Brain microvascular endothelial cell (primary cell): ENCODE results near the gene KLHL29.

Experiments
- DNase-seq: peaks from one replicate; pipeline ENCODE4 v3.0.0-alpha.2; 2020
- H3K27ac ChIP-seq: fragments of 250-450 bp; sonication (Bioruptor Pico); 2 replicates; pipeline ENCODE4 v1.5.1; 2020; ENCODE audit warnings: mild to moderate bottlenecking, moderate library complexity
- H3K27me3 ChIP-seq: fragments of 250-450 bp; sonication (Bioruptor Pico); replicated peaks from 2 replicates; pipeline ENCODE4 v1.5.1; 2020; ENCODE audit warnings: mild to moderate bottlenecking
- H3K36me3 ChIP-seq: fragments of 250-450 bp; sonication (Bioruptor Pico); replicated peaks from 2 replicates; pipeline ENCODE4 v1.5.1; 2020; ENCODE audit warnings: mild to moderate bottlenecking
- H3K4me3 ChIP-seq: 2 replicates; pipeline ENCODE4 v1.5.1; 2011; ENCODE audit warnings: low read depth, mild to moderate bottlenecking, control low read depth, low read length, moderate library complexity
- CTCF ChIP-seq: IDR thresholded peaks from 2 replicates; pipeline ENCODE4 v1.5.1; 2011; ENCODE audit warnings: low read depth, mild to moderate bottlenecking, moderate library complexity, low read length, control low read depth, inconsistent platforms; ENCODE audit errors: missing control alignments
- in situ Hi-C: cut with HindIII; loops from 2 replicates; pipeline ENCODE4 v1.10.0; 2017; ENCODE audit warnings: low sequenced_read_pairs, low pct_ligation_motif_present

Gene KLHL29

GRCh38 chr2:23697256-23698075 is 312.5 kb downstream of the KLHL29 start:
- no peaks in the 10 kb centered on the region for H3K36me3 ChIP-seq
- no peak overlapping the region for H3K27ac ChIP-seq
- in situ Hi-C loops = no loop called here
- DNase-seq = peak; percentile 33
- H3K4me3 ChIP-seq = no peak overlapping the region
- H3K27me3 ChIP-seq = no peaks in the 10 kb centered on the region
- no peak for TF ChIP-seq CTCF

DNA sequence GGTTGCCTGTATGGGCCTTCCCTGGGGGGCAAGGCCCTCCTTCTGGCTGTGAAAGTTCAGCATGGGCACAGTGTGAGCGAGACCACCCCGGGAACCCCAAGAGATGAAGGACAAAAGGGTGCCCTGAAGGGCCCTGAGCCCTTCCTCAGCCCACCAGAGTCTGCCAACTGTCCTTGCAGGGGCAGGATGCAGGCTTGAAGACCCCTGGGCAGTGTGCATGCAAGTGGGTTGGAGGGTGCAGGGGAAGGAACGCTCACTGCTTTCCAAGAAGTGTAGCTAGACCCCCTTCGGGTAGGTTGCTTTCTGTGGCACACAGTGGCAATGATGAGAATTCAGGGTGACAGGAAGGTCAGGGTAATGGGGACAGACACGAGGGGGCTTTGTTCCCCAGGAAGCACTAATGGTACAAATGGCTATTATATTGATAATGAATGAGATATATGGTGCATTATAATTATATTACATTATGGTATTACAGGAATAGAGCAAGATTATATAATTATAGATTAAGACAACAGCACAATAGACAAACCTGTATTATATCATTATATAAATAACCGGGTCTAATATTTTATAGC is 313.2 kb downstream of the KLHL29 start:
- Histone ChIP-seq H3K4me3 (no peak overlapping the region), H3K27me3 (no peaks in the 10 kb centered on the region), H3K36me3 (no peaks in the 10 kb centered on the region), H3K27ac (no peak overlapping the region)
- no peak for DNase-seq
- TF ChIP-seq CTCF = no peak
- in situ Hi-C loops = no loop called here

GRCh38 chr2:23698721-23699579 is 314.0 kb downstream of the KLHL29 start:
- peak; percentile 52 for DNase-seq
- Histone ChIP-seq H3K36me3 (no peaks in the 10 kb centered on the region), H3K4me3 (no peak overlapping the region), H3K27me3 (no peaks in the 10 kb centered on the region), H3K27ac (no peak overlapping the region)
- in situ Hi-C loops = no loop called here
- TF ChIP-seq CTCF = no peak

DNA sequence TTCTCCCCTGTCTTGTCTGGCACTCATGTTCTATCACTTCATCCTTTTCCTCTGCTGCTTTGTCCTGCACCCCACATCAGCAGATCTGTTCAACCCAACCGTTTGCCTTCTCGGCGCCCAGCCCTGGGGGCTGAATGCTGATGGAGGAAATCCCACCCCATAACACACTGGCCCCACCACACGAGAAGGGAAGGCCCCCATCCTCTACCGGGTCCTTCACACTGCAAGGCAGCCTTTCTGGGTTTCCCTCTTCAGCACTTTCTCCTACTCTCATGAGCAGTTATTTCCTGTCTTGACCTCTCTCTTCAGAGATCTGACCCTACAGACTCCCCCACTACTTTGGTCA is 314.6 kb downstream of the KLHL29 start:
- H3K27ac ChIP-seq = no peak overlapping the region
- DNase-seq = no peak
- no peak for TF ChIP-seq CTCF
- no peak overlapping the region for H3K4me3 ChIP-seq
- in situ Hi-C loops = no loop called here
- H3K27me3 ChIP-seq = no peaks in the 10 kb centered on the region
- no peaks in the 10 kb centered on the region for H3K36me3 ChIP-seq

GRCh38 chr2:23700627-23701026 is 315.6 kb downstream of the KLHL29 start:
- no peak for DNase-seq
- in situ Hi-C loops = no loop called here
- Histone ChIP-seq H3K36me3 (no peaks in the 10 kb centered on the region), H3K4me3 (no peak overlapping the region), H3K27ac (no peak overlapping the region), H3K27me3 (no peaks in the 10 kb centered on the region)
- TF ChIP-seq CTCF = no peak
